GM19238 (cell line): Measurements from ENCODE around the gene NETO2.
"Not testable (repeated sequence)": the region's sequence is repeated elsewhere in the genome, so short reads cannot be mapped to it uniquely, and the experiment has no call there.

Source experiments
- DNase-seq: peaks from one replicate; pipeline ENCODE4 v3.0.0; 2011; ENCODE audit warnings: low spot score; ENCODE audit not compliant: insufficient read length

The NETO2 gene

GRCh38 chr16:47067203-47067602, 76.5 kb downstream of the NETO2 start:
- no peak for DNase-seq

GRCh38 chr16:47065766-47066688, 77.7 kb downstream of the NETO2 start:
- no peak for DNase-seq

GRCh38 chr16:47064775-47065174, 79.0 kb downstream of the NETO2 start:
- no peak for DNase-seq

- DNase-seq: no peak
Observed at GRCh38 chr16:47063011-47063724, 80.6 kb downstream of the NETO2 start.

- DNase-seq: no peak
Observed at GRCh38 chr16:47061204-47061603, 82.5 kb downstream of the NETO2 start.

GRCh38 chr16:47060596-47060995, 83.1 kb downstream of the NETO2 start:
- no peak for DNase-seq

- no peak for DNase-seq
Observed at GRCh38 chr16:47059991-47060390, 83.8 kb downstream of the NETO2 start.

GRCh38 chr16:47059130-47059529, 84.6 kb downstream of the NETO2 start:
- not testable (repeated sequence) for DNase-seq

- DNase-seq: no peak
Observed at GRCh38 chr16:47058295-47059086, 85.3 kb downstream of the NETO2 start.

- no peak for DNase-seq
Observed at GRCh38 chr16:47057630-47057993, 86.1 kb downstream of the NETO2 start.

- DNase-seq: no peak
Observed at GRCh38 chr16:47056688-47057629, 86.8 kb downstream of the NETO2 start.

GRCh38 chr16:47056061-47056460, 87.7 kb downstream of the NETO2 start:
- DNase-seq: not testable (repeated sequence)

GRCh38 chr16:47055136-47055885, 88.4 kb downstream of the NETO2 start:
- no peak for DNase-seq

GRCh38 chr16:47054306-47054705, 89.4 kb downstream of the NETO2 start:
- no peak for DNase-seq

- no peak for DNase-seq
Observed at GRCh38 chr16:47053895-47054294, 89.8 kb downstream of the NETO2 start.

GRCh38 chr16:47052666-47053640, 90.8 kb downstream of the NETO2 start:
- DNase-seq: no peak

GRCh38 chr16:47051031-47051430, 92.7 kb downstream of the NETO2 start:
- no peak for DNase-seq

- no peak for DNase-seq
Observed at GRCh38 chr16:47049901-47050583, 93.7 kb downstream of the NETO2 start.
